GM15510 (cell line): ENCODE data around the gene B3GNT7.
A peak's percentile ranks its signal among the peaks of the same experiment; 100 is the strongest.

ENCODE experiments used
- POLR2A ChIP-seq: IDR thresholded peaks from 3 replicates; pipeline ENCODE4 v1.6.1; 2011; ENCODE audit warnings: borderline replicate concordance; ENCODE audit not compliant: insufficient read length; ENCODE audit errors: extremely low read depth

Gene B3GNT7

DNA sequence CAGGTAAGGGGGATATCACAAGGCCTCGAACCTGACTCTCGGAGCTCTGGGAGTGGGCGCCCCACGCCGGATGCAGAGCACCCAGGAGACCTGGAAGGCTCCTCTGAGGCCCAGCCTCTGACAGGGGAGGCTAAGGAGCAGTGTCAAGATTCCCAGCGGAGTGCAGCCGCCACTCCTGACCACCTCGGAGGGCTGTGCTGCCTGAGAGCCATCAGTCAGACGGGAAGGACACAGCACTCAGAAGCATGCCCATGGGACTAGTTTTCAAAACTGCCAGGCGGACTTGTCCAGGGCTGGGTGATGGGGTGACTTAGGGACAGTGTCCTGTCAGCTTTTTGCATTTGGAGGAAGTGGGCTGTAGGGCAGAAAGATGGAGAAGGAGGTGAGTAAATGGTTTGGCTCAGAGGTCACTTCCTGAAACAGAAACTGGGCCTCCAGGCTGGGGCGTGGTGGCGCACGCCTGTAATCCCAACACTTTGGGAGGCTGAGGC, 34.6 kb upstream of the B3GNT7 start:
- TF ChIP-seq POLR2A: no peak

DNA sequence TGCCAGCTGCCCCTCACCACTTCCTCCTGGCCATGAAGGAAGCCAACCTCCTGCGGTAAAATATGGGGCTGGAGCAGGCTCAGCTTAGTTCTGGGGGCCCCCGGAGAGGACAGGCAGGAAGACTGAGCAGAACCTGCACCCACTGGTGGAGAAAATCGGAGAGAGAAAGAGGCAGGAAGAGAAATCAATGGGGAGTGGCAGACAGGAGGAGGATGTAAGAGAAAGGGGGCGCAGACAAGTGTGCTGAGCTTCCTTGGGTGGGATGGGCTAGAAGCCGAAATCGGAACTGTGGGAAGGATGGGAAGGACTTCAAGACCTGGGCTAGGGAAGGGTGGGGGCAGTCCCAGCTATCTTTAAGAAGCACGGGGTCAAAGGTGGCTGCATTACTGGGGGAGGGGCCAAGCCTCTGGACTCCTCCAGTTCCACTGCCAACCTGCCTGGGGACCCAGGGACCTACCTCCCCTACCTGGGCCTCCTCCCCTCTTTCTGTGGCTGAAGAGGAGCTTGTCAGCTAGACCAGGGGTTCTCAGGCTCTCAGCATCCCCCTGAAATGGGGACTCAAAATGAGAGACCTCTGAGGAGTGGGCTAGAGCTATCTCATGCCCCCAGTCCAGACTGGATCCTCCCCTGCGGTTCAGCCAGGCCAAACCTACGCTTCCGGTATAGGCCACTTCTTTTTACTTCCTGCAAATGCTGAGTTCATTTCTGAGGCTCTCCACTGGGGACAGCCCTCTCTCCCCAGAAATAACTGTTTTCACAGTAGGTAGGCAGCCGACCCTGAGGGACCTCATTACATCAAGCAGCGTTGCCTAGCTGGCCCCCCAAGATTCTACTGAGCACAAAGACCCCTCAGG, 33.6 kb upstream of the B3GNT7 start:
- TF ChIP-seq POLR2A: peak; percentile 30

DNA sequence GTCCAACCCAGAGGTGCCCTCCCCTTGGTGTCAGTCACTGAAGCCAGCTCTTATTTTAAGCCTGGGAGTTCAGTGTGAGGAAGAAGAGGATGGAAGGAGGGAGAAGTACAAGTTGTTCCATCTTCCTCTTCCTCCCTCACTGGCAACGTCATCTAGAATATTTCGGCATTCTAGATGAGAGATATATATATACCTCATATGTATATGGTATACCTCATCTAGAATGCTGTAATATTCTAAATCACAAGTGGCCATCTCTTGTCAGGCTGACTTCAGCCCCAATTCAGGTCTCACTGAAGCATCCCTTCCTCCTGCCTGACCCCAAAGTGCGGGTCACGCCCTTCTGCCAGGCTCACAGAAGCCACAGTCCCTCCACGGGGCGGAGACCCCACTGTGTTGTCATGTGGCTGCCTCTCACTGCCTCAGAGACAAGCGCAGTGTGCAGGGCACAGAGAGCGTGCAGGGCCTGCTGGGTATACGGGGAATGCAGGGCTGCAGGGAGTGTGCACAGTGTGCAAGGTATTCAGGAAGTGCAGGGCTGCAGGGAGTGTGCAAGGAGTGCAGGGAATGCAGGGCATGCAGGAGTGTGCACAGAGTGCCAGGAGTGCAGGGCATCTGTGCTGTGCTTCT, 32.8 kb upstream of the B3GNT7 start:
- no peak for TF ChIP-seq POLR2A

DNA sequence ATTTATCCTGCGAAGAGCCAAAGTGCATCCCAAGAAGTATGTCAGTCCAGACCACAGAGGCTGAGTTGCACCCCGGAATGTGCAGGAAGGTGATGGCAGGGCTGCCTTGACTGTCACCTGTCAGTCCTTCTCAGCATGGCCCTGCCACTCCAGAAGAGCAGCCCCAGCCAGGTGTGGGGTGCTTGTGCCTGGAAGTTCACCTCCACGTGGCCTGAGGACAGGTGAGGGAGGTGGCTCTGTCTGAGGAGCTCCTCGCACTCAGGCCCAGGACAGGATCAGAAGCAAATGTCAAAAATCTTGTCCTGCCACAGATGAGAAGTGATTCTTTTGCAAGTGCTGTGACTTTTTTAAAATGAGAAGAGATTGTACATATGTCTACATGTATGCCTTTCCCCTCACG, 31.4 kb upstream of the B3GNT7 start:
- TF ChIP-seq POLR2A: no peak

DNA sequence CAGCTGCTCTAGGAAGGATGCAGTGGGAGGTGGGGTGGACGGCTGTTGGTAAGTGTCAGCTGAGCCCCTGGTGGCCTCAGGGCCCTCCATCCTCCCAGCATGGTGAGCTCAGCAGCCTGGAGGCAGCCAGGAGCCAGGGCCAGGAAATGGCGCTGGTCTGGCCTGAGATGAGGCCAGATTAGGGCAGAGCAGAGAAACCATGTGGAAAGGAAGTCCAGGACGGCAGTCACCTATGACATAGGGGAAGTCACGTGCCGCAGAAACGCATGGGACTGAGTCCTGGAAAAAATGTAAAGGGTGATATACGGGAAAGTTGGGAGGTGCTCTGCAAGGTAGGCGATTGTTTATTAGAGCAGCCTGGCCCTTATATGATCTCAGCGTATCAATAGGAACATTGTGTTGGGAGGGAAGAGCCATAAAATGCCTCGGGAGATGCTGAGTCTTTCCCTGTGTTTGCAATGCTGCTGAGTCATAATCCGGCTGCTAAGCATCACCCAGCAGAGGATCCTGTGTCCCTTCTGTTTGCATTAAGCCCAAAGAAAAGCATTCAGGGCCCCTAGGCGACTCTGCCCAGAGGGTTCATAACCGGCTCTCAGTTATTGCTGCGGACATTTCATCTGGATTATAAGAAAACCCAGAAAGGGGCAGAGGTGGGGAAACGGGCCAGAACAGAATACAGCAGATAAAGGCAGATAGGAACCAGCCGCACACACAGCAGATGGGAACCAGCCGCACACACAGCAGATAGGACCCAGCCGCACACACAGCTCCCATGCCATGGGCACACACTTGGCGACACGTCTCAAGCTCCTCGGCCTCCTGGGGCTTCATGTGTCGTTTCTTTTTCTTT, 30.3 kb upstream of the B3GNT7 start:
- no peak for TF ChIP-seq POLR2A

DNA sequence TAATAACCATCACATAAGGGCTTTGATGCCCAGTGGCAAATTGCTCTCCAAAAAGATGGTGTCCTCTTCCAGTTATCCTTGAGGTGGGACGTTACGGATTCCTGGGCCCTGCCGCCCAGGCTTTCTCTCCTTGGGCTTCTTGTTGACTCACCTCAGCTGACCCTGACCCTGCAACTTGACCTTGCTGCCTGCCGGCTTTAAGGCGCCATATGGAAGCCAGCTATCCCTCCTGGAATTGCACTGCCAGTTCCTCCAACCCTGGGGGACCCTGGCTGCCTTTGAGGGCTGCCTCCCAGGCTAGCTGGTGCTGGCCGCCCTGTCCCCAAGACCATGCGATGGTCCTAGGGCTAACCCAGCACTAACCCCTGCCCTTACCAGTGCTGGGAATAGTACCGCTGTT, 28.3 kb upstream of the B3GNT7 start:
- TF ChIP-seq POLR2A: no peak

DNA sequence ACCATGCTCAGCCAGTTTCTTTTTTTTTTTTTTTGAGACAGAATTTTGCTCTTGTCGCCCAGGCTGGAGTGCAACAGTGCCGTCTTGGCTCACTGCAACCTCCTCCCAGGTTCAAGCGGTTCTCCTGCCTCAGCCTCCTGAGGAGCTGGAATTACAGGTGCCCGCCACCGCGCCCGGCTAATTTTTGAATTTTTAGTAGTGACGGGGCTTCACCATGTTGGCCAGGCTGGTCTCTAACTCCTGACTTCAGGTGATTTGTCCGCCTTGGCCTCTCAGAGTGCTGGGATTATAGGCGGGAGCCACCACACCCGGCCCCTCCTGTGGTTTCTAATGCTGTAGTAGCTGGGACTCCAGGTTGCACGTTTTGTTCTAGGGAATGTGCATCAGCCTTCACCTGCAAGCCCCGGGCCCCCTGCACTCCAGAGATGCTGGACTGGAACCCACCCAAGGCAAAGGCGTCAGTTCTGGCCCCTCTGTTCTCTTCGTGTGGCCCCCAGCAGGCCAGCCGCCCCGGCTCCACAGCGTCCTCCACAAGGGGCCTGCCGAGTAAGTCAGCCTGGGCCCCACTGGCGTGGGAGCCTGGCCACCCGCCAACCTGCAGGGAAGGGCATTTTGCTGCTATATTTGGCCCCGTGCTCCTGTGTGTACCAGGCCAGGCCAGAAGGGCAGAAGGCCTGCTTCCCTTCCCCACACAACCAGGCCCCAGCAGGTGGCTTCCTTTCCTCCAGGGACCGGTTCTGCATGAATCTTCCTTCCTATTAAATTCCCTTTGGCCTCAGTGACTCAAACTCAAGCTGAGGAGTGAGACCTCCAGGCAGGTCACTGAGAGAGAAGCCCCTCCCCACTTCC, 25.7 kb upstream of the B3GNT7 start:
- TF ChIP-seq POLR2A: no peak

DNA sequence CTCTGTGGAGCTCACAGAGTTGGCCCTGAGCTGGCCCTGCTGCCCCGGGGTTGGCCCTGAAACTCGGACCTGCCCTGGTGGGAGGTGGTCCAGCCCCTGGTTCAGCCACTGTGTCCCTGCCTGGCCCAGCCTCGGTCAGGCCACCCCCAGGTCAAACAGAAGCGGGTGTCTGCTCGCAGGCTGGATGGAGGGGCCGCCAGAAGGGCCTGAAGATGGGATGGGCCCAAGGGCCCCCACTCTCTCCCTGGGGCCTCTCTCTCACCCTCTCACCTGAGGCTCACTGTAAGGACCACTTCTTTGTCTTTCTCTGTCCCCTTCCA, 25.1 kb upstream of the B3GNT7 start:
- TF ChIP-seq POLR2A: no peak

DNA sequence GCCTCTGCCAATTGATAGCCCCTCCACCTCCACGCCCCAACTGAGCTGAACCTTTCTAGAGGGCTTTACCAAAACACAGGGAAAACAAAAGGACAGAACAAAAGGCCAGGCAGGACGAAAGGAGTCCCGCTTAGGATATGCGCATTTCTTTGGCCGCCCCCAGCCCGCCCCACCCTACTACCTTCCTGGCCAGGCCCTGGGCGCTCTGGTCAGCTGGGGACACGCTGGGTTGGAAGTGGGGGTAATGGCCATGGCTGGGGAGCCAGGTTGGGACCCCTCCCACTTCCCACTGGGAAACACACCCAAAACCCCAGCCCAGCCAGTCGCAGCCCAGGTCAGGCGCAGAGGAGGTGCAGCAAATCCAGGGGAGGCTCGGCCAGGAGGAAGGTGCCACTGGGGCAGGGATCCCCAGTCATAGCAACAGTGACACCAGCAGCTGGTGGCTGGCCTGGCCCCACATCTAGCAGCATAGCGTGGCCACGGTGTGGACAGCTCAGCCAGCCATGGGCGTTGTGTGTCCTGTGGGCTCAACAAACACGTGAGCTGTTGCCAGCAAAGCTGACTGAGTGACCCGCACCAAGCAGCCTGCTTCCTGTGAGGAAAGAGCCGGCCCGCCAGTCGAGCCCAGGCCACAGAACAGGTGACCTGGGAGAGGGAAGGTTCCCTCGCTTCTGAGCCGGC, 24.6 kb upstream of the B3GNT7 start:
- TF ChIP-seq POLR2A: no peak

DNA sequence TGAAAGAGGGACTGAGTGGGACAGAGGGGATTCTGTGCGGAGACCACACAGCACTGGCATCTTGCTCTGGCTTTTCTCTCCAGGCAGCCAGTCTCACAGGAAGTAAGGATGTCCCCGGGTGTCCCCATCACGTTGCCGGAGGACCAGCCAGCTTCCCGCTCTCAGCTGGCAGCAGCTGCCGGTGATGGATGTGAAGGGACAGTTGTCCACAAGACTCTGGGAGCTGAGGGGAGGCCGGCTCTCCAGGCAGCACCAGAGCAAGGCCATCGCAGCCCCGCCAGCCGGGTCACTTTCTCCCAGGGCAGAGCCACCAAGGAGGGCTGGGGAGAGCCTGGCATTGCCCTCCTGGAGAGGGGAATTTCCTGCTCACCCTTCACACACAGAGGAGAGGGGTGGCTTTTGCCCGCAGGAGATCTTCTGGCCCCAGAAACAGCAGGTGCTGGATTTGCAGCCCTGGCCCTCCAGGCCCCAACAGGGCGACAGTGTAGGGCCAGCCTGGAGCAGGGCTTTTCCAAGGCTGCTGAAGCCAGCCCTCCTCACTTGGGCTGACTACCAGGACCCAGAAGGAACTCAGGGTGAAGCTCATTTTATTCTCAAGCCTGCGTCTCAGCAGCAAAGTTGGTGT, 24.0 kb upstream of the B3GNT7 start:
- no peak for TF ChIP-seq POLR2A

DNA sequence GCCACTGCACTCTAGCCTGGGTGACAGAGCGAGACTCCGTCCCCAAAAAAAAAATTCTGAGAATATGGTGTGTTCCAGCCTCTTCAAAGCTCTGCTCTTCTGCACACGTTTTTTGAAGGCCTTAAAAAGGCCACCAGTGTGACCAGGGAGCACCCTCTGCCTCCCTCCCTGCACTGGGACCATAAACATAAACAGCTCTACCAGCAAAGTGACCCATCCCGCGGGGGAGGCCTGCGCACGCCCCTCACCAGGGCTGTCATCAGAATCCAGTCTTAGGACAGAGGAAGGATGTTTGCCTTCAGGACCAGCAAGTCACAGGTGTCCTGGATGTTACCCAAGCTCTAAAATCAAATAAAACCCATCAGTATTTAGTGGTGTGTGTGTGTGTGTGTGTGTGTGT, 23.2 kb upstream of the B3GNT7 start:
- no peak for TF ChIP-seq POLR2A

DNA sequence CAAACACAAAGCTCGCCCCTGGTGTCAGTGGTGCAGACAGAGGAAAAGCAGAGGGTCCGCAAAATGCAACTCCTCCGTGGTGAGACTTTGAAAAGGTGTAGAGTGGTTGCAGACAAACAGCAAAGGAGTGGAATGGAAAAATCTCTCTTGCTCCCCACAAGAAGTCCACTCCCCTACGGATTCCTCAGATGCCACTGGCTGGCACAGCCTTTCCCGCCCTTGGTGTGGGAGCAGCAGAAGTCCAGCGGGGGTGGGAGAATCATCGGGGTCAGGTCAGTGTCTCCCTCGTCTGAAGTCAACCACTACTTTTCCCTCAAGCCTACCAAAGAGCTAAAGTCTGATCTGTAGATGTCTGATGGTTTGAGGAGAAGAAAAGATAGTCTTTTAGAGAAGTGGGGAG, 22.3 kb upstream of the B3GNT7 start:
- TF ChIP-seq POLR2A: no peak

DNA sequence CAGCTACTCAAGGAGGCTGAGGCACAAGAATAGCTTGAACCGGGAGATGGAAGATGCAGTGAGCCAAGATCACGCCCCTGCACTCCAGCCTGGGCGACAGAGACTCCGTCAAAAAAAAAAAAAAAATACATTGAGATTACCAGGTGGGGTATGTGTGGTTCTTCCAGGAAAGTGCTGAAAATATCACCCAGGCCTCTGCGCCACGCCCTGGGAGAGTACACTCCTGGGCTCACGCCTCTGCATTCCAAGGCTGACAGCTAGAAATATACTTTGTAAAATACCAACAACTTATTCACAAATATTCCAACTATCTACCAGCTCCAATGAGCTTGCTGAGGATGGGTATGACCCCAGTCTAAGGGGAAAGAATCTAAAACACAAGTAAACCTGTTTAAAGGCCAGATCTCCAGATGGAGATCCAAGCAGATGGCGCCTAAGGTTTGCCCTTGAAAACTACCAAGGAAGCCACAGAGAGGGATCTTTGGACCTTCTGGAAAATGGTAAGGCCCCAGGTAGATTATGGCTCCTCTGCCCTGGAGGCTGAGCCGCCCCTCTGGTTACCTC, 21.6 kb upstream of the B3GNT7 start:
- TF ChIP-seq POLR2A: no peak
